ENCODE measurements around the gene PDIK1L.
A peak's percentile ranks its signal among the peaks of the same experiment; 100 is the strongest.

Gene PDIK1L

DNA sequence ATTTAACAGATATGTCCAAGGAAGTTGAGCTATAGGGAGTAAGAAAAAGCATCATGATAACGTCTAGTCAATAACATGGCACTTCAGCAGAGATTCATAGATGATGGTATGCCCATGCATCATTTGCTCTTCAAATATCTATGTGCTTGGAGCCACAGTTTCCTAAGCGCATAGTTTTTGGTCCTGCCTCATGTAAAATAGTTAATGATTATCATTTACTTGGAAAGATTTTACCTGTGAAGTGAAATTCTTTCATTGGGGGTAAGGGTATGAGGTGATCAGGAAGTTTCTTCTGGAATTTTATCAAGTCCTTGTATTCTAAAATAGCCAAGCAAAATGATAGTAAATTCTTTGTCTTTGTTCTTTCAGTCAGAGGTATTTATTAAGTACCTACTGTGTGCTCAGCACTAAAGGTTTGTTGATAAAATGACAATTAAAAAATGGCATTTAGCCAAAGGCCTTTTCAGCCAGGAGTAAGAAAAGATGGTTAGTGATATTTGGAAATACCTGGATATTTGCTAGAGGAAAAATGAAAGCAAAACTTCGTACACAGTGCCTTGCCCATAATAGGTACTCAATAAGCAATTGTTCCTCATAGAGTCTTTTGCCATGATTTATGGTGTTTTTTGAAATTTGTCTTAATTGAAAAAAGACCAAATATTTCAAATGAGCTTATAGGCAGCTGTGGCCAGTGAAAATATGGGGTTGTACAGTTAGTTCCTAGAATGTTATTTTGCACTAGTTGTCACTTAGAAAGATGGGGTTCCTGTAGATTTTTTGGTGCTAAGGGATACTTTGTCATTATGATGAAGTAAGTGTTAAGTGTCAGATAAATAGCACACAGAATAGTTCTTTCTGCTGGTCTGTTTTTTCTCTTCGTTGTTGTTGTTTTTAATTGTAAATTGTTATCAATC is 13.1 kb downstream of the PDIK1L start:
- no peak for DNase-seq

DNA sequence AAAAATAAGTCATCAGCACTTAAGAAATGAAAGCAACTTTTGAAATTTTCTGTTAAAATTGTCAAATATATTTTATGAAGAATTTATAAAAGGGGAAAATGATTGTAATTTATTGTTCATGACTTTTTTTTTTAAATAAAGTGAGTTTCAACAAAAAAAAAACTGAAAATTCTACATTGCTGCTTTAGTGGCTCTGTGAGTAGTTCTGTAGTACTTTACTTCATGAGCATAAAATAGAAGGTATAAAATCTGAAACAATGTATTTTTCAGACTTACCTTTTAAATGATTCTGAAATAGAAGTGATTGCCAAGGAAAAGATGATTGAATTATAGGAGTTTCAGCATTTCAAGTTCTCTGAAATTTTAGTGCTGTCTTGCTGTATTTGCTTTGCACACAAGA is 13.8 kb downstream of the PDIK1L start:
- DNase-seq: no peak

DNA sequence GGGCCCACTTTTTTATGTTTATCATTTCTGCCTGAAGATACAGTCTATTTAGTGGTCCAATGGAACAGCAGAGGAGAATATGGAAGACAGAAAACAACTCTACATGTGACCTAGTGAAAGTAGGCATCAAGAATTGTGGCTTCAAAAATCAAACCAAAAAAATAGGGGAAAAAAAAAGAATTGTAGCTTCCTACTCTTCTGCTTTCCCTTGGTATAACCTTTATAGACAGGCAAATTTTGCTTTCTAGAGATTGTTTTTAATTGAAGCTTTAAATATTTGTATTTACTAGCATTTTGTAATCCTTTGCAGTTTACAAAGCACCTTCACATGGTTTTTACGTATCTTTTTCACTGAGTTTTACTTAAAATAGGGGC is 14.3 kb downstream of the PDIK1L start:
- DNase-seq: no peak

DNA sequence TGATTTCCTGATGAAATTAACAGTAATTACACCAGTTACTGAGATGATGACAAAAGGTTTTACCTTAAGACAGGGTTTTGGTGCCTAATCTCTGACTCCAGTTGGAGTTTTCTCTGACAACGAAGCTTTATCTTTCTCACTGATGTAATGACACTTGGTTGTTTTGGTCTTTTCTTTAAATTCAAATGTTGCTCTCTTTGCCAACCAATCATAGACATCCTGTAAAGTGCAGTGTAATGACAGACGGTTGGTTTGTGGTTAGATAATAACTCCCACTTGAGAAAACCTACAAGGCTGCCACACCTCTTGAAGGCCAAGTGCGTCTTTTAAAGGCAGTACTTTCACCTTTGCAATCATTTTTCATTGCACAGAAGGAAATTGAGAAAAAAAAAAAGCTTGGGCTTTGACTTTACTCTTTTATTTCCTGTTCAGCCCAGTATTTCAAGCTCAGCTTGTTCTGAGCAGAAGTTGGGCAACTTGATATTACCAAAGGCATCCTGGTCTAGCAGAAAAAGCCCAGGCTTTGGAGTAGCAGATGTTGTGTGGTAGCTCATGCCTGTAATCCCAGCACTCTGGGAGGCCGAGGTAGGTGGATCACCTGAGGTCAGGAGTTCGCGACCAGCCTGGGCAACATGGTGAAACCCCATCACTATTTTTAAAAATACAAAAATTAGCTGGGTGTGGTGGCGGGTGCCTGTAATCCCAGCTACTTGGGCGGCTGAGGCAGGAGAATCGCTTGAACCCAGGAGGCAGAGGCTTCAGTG is 14.9 kb downstream of the PDIK1L start:
- peak; percentile 79 to 85 for DNase-seq

DNA sequence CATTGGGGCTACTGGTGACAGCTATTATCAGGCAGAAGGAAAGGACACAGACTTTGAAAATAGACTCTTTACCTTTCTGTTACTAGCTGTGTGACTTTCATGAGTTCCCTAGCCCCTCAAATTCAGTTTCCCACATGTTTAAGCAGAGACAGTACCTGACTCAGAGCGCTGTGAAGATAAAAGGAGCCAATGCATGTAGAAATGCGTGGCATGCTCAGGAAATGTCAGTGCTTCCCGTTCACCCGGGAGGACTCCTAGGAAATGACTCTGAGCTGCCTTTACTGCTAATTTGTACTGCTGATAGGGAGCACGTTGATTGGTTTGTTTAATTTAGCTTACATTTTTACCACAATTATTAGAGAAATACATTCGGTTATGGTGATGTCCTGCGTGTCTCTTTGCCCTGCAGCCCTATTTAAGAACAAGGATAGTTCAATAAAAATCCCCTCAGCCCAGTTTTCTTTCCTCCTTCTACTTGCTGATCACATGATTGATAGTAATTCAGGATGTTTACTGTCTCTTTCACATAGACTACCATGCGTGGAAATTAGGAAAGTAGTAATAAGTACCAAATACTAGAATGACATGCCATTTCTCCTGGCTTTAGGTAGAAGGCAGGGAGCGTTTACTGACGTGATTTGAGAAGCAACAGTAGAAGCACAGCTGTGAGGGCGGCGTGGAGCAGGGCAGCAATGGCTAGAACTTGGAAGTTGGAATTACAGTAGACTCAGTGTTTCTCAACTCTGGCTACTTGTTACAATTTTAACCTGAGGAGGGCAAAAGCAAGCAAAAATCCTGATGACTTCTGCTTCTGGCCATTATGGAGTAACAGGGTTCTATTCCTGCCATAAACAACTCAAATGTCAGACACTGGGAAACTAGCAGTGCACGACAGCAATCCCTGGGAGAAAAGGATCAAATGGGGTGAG is 15.9 kb downstream of the PDIK1L start:
- peak; percentile 21 for DNase-seq

DNA sequence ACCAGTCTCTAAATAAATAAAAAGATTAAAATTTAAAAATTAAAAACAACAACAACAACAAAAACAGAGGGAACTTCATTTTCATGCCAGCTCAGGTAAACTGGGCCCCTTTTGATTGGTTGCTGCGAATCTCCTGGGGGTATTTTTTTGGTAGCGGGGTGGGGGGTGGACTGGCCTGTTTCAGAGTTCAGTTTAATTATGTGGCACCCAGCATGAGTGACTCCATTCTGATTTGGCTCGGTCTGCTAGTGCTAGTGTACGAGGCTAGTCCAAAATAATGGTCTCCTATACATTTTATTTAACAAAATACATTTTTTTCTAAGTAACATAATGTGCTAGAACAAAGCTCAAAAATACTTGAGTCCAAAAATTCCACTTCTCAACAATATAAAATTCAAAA is 18.2 kb downstream of the PDIK1L start:
- no peak for DNase-seq

DNA sequence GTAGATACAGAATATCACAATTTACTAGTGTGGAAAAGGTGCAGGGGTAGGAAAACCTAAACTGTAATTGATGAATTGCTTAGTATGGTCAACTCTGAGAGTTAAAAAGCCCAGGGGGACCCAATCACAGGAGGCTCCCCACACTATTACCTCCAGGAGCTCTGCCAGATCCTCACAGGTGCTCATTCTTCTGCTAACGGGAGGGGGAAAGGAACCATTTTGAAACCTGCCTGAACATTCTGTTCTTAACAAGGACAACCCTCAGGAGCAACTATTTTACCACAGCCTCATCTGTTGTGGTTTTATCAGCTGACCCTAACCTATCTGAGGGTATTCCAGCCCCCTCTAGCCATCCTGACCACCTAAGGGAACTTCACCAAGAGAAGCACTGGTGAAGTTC is 19.1 kb downstream of the PDIK1L start:
- DNase-seq: no peak

DNA sequence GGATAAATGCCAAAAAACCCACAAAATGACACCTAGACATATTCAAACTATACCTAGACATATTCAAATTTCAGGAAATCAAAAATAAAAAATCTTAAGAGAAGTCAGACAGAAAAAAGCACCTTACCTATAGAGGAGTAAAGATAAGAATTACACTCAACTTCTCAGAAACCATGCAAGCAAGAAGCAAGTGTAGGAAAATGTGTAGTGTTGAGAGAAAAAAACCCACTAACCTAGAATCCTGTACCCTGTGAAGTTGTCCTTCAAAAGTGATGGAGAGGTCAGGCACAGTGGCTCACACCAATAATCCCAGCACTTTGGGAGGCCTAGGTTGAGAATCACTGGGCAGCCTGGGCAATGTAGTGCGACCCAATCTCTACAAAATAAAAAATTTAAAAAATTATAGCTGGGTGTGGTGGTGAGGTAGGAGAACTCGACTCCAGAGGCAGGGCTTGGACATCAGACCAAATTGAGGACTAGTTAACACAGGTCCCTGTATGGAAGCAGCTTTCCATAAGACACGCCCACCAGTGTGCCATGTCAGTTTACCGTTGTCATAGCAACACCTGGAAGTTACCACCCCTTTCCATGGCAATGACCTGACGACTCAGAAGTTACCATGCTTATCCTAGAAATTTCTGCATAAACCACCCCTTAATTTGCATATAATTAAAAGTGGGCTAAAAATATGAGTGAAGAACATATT is 20.7 kb downstream of the PDIK1L start:
- DNase-seq: no peak

DNA sequence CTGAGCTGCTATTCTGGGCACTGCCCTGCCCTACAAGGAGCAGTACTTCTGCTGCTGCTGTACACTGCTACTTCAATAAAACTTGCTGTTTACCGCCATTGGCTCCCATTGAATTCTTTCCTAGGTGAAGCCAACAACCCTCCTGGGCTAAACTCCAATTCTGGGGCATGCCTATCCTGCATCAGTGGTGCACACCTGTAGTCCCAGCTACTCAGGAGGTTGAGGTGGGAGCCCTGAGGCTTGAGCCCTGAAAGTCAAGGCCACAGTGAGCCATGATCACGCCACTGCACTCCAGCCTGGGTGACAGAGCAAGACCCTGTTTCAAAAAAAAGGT is 21.2 kb downstream of the PDIK1L start:
- DNase-seq: no peak

DNA sequence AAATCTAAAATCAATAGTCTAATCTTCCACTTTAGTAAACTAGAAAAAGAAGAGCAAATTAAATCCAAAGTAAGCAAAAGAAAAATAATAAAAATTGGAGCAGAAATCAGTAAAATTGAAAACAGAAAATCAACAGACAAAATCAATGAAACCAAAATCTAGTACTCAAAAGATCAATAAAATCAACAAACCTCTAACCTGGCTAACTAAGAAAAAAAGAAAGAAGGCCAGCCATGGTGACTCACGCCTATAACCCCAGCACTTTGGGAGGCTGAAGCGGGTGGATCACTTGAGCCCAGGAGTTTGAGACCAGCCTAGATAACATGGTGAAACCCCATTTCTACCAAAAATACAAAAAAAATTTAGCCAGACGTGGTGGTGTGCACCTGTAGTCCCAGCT is 22.8 kb downstream of the PDIK1L start:
- DNase-seq: no peak

DNA sequence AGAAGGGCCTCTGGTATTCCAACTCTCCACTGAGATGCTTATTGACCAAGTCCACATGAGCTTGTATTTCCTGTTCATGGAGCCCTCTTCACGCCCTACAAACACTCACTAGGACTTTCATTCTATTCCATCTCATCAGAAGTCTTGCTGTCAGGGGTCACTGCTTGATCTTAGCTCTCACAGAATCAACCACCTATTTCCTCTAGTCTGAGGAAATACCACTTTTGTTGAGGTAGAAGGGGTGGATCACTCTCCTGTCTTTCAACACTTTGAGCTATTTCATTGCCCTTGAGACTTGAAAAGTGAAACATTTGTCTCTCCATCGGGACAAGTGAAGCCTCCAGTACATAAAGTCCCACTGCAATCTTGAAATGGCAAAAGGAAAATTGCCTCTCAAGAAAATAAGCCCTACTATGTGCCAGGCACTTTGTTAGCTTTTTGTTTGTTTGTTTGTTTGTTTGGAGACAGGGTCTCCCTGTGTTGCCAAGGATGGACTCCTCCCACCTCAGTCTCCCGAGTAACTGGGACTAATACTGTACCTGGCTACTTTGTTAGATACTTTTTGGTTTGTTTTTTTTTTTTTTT is 27.4 kb downstream of the PDIK1L start:
- no peak for DNase-seq

DNA sequence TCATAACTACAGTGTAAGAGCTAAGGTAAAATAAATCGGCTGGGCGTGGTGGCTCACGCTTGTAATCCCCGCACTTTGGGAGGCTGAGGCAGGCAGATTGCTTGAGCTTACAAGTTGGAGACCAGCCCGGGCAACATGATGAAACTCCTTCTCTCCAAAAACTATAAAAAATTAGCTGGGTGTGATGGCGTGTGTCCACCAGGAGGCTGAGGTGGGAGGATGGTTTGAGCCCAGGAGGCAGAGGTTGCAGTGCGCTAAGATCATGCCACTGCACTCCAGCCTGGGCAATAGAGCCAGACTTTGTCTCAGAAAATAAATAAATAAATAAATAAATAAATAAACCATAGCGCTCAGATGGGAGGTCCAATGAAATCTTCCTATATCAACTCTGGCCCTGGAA is 30.5 kb downstream of the PDIK1L start:
- no peak for DNase-seq

DNA sequence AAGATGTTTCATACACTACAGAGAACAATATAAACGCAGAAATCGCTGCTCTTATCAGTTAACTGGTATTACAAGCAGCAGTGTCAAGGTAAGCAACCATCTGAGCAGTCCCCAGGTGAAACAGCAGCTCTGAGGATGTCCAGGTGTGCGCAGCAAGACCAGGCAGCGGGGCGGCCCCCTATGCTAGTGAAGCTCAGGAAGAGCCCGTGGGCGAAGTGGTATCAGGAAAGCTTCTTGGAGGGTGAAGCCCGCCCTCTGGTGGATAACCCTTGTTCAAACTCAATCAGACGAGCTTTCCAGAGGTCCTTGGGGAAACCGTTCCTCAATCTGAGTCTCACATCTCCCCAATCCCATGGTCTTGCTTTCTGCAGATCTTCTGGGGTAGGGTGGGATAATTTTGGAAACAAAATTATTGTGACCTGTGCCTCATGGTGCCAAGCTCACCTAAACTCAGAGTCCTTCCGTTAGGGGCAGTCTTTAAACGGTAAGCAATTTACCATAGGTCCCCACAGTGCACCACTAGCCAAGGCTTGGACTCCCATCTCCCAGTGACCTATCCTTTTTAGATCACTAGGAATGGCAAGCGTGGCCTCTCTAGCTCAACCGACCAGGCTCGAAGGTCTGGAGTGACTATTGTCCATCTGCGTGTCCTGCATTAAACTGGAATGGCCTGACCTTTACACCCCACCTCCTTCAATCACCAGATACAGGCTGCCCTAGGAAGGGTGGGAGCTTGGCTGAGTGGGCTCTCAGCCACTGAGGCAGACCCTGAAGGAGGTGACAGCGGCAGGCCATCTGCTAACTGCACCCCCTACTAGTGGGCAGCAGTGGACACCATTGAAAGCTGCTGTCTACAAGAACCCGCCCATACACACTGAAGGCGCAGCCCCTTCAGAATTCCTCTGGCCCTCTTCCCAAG is 33.7 kb downstream of the PDIK1L start:
- peak; percentile 80 to 85 for DNase-seq

DNA sequence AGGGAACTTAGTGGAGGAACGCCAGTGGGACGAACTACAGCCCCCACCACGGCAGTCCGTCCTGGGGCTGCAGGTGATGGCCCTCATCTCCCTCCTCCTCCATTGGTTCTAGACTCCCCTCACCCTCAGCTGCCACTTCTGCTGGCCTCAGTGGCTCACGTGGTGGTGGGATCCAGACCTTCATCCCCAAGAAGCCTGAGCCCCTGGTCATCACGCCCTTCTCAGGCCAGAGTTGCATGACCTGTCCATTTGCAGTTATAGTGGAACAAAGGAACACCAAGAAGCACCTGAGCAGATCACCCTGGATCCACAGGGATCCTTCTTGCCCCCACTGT is 34.3 kb downstream of the PDIK1L start:
- DNase-seq: no peak

DNA sequence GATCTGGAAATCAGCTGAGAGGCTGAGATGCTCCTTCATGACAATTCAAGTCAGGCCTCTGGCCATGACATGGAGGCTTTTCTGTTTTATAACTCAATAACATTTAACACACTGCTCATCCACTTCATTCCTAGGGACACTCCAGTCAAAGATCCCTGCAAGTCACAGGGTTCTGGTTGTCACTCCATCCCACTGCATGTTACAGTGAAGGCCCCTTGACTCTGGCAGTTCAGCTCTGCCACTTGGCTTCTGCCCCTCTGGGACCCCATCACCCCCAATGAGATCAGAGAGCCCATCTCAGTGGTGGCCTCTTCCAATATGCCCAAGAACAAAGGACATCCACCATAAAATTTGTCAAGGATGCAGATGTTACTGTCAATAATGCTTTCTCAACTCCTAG is 37.3 kb downstream of the PDIK1L start:
- no peak for DNase-seq

DNA sequence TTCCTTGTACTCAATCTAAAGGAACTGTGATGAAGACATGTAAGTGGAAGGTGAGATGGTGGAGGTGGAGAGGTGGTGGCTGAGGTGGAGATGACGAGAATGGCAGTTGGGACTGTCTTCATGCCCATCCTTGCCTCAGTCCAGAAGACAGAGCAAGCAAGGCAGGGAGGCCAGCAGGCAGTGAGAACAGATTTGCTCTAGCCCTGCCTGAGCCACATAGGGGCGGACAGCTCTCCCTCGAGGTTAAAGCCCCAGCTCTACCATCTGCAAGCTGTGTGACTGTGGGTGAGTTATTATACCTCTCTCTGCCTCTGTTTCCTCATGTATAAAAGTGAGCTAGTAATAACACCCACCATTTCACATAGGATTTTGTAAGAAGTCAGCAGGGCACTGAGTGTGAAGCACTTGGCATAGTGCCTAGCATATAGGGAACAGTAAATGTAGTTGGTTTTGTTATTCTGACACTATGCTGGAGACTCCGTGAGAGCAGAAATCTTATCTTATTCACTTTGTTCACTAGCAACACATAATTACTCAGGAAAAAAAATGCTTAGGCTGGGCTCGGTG is 42.4 kb downstream of the PDIK1L start:
- no peak for DNase-seq

DNA sequence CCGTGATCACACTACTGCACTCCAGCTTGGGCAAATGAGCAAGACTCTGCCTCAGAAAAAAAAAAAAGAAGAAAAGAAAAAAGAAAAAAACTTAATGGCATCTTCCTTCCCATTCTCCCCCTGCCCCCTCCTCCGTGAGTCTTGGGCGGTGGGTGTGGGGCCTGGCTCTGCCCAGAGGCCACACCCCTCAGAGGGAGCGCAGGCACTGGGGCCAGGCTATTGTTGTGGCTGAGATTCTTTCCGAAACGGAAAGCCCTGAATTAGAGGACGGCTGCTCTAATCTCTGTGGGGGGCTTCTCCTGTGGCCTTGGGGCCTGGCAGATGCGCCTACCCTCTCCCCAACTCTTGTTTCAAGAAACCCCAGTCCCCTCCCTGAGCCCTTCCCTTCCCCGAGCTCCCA is 43.1 kb downstream of the PDIK1L start:
- no peak for DNase-seq

DNA sequence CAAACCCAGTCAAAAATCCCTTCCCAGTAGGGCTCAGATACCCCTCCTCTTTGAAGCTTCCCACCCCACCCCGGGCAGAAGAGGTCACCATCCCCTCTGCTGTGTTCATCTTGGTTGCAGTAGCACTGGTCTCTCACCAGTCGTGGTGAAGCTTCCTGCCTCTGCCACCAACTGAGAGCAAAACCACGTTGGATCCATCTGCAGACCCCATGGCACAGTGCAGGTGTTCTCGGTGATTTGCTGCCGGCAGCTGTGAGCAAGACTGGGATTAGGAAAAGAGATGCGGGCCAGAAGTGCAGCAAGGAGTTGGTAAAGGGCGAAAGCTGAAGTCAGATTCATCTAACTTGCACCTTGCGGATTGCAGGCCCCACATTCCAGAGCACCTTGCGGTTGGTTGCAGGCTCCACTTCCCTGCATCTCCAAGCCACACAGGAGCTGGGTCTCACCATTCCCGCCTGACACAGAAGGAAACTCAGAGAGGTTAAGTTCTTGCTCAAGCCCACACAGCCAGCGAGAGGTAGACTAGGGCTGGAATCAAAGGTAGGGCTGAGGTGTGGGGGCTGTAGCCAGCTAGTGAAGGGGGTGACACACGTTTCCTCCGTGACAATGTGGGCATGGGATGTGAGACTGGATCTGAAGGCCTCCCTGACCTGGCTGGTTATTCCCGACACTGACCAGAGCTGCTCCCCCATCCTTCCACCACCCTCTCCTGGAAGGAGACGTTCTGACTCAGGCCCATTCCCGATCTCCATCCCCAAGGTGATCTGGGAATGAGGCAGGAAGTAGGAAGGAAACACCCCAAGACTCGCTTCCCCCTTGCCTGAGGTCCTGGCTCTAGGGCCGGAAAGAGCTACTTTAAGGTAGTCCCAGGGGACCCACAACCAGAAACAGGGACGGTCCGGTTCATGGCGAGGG is 44.0 kb downstream of the PDIK1L start:
- no peak for DNase-seq

DNA sequence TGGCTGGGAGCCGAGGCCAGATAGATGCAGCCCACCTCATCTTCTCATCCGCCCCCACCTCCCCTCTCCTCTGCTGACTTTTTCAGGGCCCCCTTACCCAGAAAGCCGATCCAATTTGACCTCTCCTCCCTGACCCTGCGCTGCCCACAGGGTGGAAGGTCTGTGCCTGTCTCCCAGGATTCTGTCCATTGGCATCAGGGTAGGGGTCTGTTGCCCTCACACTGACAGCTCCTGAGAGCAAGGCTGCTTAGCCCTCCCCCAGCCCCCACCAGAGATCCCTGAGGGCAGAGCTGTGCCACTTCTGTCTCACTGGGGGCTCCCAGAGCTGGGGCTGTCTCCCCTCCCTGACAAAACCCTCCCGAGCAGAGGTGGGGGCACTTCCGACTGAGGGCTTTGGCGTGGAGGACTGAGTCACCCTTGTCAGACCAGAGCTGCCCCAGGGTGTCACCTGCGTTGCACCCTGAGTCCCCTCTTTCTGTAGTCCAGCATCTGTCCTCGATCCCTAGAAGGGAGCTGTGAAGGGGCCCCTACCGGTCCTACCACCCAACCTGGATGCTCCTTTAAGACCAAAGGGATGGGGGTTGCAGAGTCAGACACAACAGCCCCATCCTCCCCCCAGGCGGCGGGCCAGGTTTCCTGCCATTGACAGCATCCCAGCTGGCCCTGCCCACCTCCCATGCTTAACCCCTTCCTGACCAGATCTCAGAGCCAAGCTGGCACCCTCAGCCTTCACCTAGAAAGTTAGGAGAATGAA is 44.8 kb downstream of the PDIK1L start:
- peak in 1 of 2 experiments; percentile 14 for DNase-seq
